Measurements from ENCODE around the gene DAAM2. TPM values are rescaled to one million over a fixed set of nuclear protein-coding genes. Genes with fewer than 3 reads are reported as not detected.

Gene DAAM2
- polyA plus RNA-seq, 2 of the 4 experiments (the other 2 are of a cell fraction), result not detected

DNA sequence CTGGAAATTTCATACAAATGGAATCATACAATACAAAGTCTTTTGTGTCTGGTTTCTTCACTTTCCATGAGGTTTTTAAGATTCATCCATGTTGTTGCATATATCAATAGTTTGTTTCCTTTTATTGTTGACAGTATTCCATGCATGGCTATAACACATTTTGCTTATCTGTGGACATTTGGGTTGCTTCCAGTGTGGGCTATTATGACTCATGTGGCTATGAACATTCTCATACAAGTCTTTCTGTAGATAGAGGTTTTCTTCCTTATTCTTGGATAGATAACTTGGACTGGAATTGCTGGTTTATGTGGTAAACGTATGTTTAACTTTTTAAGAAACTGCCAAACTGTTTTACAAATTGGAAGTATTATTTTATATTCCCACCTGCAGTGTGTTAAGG lies 36.9 kb upstream of the DAAM2 start:
- H3K4me1 ChIP-seq, result no peaks in the 10 kb centered on the region
- no peak for TF ChIP-seq ZC3H11A (IDR thresholded peaks at IDR 0.05)
- no peak for TF ChIP-seq KDM1A (IDR thresholded peaks at IDR 0.05; ENCODE audit: low read depth)
- POLR2A ChIA-PET, result no interaction called here
- DNase-seq (ENCODE audit: low read depth in 1 of 2, low spot score in 1 of 2) (no peak), ATAC-seq (no peak), FAIRE-seq (no peak)
- H3K27ac ChIP-seq, result no peak overlapping the region
- H3K9me3 ChIP-seq, result no peaks in the 10 kb centered on the region
- no peak overlapping the region for H3K4me2 ChIP-seq
- CTCF ChIA-PET, result no interaction called here
- no peak overlapping the region for H3K4me3 ChIP-seq
- WGBS (ENCODE audit: missing lambda C conversion rate), result 0% methylated on average over 1 of the region's 1 CpG

DNA sequence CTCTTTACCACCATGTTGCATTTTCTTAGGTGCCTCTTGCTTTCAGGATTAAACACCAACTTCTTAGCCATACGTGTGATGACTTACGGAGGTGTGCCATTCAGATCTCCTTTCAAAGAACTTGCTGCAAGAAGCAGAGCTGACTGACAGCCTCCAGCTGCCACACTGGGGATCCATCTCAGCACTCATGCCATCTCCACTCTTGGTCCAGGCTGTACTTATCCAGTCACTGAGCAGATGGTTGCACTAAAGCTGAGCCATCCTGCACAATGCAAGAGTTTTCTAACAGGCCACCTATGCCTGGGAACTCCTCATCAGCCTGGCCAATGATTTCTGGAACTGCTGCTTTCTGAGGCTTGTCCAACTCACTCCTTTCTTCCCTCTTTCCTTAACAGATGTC lies 35.6 kb upstream of the DAAM2 start:
- 21% methylated on average over 2 of the region's 2 CpGs for WGBS (ENCODE audit: missing lambda C conversion rate)
- CTCF ChIA-PET, result no interaction called here
- ATAC-seq (no peak), FAIRE-seq (no peak), DNase-seq (ENCODE audit: low read depth in 1 of 2, low spot score in 1 of 2) (no peak)
- POLR2A ChIA-PET, result no interaction called here
- no peak overlapping the region for H3K27ac ChIP-seq
- TF ChIP-seq FOXS1 (CRISPR knock-in tag; IDR thresholded peaks at IDR 0.05), result no peak
- TF ChIP-seq SREBF2 (IDR thresholded peaks at IDR 0.05), result no peak
- TF ChIP-seq, protein P1, sequence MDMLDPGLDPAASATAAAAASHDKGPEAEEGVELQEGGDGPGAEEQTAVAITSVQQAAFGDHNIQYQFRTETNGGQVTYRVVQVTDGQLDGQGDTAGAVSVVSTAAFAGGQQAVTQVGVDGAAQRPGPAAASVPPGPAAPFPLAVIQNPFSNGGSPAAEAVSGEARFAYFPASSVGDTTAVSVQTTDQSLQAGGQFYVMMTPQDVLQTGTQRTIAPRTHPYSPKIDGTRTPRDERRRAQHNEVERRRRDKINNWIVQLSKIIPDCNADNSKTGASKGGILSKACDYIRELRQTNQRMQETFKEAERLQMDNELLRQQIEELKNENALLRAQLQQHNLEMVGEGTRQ (IDR thresholded peaks at IDR 0.05), result no peak
- TF ChIP-seq, protein P2, sequence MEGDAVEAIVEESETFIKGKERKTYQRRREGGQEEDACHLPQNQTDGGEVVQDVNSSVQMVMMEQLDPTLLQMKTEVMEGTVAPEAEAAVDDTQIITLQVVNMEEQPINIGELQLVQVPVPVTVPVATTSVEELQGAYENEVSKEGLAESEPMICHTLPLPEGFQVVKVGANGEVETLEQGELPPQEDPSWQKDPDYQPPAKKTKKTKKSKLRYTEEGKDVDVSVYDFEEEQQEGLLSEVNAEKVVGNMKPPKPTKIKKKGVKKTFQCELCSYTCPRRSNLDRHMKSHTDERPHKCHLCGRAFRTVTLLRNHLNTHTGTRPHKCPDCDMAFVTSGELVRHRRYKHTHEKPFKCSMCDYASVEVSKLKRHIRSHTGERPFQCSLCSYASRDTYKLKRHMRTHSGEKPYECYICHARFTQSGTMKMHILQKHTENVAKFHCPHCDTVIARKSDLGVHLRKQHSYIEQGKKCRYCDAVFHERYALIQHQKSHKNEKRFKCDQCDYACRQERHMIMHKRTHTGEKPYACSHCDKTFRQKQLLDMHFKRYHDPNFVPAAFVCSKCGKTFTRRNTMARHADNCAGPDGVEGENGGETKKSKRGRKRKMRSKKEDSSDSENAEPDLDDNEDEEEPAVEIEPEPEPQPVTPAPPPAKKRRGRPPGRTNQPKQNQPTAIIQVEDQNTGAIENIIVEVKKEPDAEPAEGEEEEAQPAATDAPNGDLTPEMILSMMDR (IDR thresholded peaks at IDR 0.05), result no peak
- TF ChIP-seq RAD21 (conservative IDR thresholded peaks at IDR 0.05 in 1 of 2, IDR thresholded peaks at IDR 0.05 in 1 of 2), result no peak
- no peak for TF ChIP-seq JUN (IDR thresholded peaks at IDR 0.05)
- no peak for TF ChIP-seq ZC3H11A (IDR thresholded peaks at IDR 0.05)
- no peak for TF ChIP-seq HOXB13 (CRISPR knock-in tag; IDR thresholded peaks at IDR 0.05; ENCODE audit: low read depth)
- H3K9me3 ChIP-seq, result no peaks in the 10 kb centered on the region
- no peak overlapping the region for H3K4me2 ChIP-seq
- H3K4me3 ChIP-seq, result no peak overlapping the region
- no peaks in the 10 kb centered on the region for H3K4me1 ChIP-seq

DNA sequence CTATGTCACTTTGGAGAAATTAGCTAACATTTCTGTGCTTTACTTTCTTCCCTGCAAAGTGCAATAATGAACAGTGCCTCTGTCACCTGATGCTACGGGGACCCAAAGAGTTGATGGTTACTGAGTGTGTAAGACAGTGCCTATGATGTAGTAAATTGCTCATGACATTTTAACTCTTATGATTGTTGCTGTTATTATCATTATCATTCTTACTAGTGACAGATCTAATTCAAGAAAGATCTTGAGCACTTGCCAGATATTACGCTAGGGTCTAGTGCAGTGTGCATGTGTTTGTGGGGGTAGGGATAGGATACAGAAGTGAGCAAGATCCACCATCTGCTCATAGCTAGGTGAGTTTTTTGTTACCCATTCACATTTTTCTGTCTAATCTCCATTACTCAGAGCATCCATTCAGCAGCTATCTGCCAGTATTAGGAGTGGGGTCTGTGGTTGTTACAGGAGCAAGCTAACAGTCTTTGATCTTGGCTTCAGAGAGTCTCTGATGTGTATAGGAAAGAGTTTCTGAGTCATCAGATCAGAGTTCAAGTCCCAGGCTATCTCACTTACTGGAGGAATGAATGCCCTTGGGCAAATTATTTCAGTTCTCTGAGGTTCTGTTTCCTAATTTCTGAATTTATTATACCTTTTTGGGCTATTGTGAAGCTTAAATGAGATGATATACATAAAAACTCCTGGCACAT lies 33.1 kb upstream of the DAAM2 start:
- ATAC-seq (no peak), FAIRE-seq (no peak), DNase-seq (ENCODE audit: low read depth in 1 of 2, low spot score in 1 of 2) (no peak)
- ChIA-PET POLR2A (no interaction called here), CTCF (interaction anchor here (1.1 kb wide), 1 partner anchor 106 kb away, joined by 3 read pairs; no protein-coding TSS in a partner anchor)
- WGBS (ENCODE audit: missing lambda C conversion rate), result 31% methylated on average over 2 of the region's 2 CpGs
- no peaks in the 10 kb centered on the region for H3K4me1 ChIP-seq
- no peaks in the 10 kb centered on the region for H3K9me3 ChIP-seq
- TF ChIP-seq HMGXB4 (CRISPR knock-in tag; IDR thresholded peaks at IDR 0.05; ENCODE audit: borderline replicate concordance), result no peak
- TF ChIP-seq NR3C1 (IDR thresholded peaks at IDR 0.05), result no peak
- TF ChIP-seq HOXB5 (CRISPR knock-in tag; IDR thresholded peaks at IDR 0.05), result no peak
- no peak for TF ChIP-seq HOXB13 (CRISPR knock-in tag; IDR thresholded peaks at IDR 0.05; ENCODE audit: low read depth)
- no peak for TF ChIP-seq MYC (IDR thresholded peaks at IDR 0.05; ENCODE audit: borderline replicate concordance, low read length)
- TF ChIP-seq SMC3 (IDR thresholded peaks at IDR 0.05), result no peak
- TF ChIP-seq GATA3 (IDR thresholded peaks at IDR 0.05; ENCODE audit: borderline replicate concordance), result no peak
- TF ChIP-seq RNF2 (IDR thresholded peaks at IDR 0.05; ENCODE audit: borderline replicate concordance, low read depth), result no peak
- no peak for TF ChIP-seq HOXA7 (CRISPR knock-in tag; IDR thresholded peaks at IDR 0.05)
- TF ChIP-seq NFE2L2 (conservative IDR thresholded peaks at IDR 0.05; ENCODE audit: low read length), result no peak
- no peak for TF ChIP-seq HEYL (CRISPR knock-in tag; IDR thresholded peaks at IDR 0.05)
- no peak for TF ChIP-seq FOXS1 (CRISPR knock-in tag; IDR thresholded peaks at IDR 0.05)
- no peak for TF ChIP-seq TFCP2L1 (CRISPR knock-in tag; IDR thresholded peaks at IDR 0.05)
- no peak for TF ChIP-seq NPAS2 (CRISPR knock-in tag; IDR thresholded peaks at IDR 0.05; ENCODE audit: borderline replicate concordance)
- no peak for TF ChIP-seq RFX5 (IDR thresholded peaks at IDR 0.05)
- TF ChIP-seq, protein P3, sequence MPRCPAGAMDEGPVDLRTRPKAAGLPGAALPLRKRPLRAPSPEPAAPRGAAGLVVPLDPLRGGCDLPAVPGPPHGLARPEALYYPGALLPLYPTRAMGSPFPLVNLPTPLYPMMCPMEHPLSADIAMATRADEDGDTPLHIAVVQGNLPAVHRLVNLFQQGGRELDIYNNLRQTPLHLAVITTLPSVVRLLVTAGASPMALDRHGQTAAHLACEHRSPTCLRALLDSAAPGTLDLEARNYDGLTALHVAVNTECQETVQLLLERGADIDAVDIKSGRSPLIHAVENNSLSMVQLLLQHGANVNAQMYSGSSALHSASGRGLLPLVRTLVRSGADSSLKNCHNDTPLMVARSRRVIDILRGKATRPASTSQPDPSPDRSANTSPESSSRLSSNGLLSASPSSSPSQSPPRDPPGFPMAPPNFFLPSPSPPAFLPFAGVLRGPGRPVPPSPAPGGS (IDR thresholded peaks at IDR 0.05), result no peak
- TF ChIP-seq, protein P2 (IDR thresholded peaks at IDR 0.05), result no peak
- TF ChIP-seq EHF (CRISPR knock-in tag; IDR thresholded peaks at IDR 0.05), result no peak
- no peak for TF ChIP-seq CBX2 (IDR thresholded peaks at IDR 0.05; ENCODE audit: borderline replicate concordance, low read depth)
- H3K4me2 ChIP-seq, result no peak overlapping the region
- H3K27ac ChIP-seq, result no peak overlapping the region
- no peak overlapping the region for H3K4me3 ChIP-seq
